ENCODE results near the gene PRKCE.

DNA sequence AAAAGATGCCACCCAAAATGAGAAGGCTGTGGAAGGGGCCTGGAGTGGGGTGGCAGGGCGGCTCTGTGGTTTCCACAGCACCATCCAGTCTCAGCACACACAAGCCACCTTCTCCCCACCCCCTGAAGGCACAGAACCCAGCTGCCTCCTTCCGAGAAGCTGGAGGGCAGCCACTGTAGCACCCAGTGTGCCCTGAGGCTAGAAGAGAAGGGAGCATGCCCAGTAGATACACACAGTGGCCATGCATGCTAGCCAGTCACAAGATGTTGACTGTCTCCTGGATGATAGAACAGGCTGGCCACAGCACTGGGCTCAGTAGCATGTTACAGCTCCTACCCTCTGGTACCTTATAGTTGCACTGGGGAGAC, 496.9 kb downstream of the PRKCE start:
- TF ChIP-seq, protein P1, sequence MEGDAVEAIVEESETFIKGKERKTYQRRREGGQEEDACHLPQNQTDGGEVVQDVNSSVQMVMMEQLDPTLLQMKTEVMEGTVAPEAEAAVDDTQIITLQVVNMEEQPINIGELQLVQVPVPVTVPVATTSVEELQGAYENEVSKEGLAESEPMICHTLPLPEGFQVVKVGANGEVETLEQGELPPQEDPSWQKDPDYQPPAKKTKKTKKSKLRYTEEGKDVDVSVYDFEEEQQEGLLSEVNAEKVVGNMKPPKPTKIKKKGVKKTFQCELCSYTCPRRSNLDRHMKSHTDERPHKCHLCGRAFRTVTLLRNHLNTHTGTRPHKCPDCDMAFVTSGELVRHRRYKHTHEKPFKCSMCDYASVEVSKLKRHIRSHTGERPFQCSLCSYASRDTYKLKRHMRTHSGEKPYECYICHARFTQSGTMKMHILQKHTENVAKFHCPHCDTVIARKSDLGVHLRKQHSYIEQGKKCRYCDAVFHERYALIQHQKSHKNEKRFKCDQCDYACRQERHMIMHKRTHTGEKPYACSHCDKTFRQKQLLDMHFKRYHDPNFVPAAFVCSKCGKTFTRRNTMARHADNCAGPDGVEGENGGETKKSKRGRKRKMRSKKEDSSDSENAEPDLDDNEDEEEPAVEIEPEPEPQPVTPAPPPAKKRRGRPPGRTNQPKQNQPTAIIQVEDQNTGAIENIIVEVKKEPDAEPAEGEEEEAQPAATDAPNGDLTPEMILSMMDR (IDR thresholded peaks at IDR 0.05): no peak
- TF ChIP-seq EZH2 (IDR thresholded peaks at IDR 0.05; ENCODE audit: borderline replicate concordance, insufficient read depth, low read depth, low read length, poor library complexity, severe bottlenecking): no peak
